ENCODE measurements around the gene ZMIZ2. TPM values are rescaled to one million over a fixed set of nuclear protein-coding genes. Genes with fewer than 3 reads are reported as not detected.

The ZMIZ2 gene
- total RNA-seq, 1 experiment from 2014 or later, result 69.0 TPM

- H3K36me3 ChIP-seq (ENCODE audit: control insufficient read depth, insufficient read depth, low read length), result no peaks in the 10 kb centered on the region
- Mint-ChIP-seq H3K4me1 (ENCODE audit: low read depth, unreplicated experiment) (no peaks in the 10 kb centered on the region), H3K36me3 (ENCODE audit: insufficient read depth, unreplicated experiment) (peaks cover 8% of the 10 kb centered on the region), H3K4me3 (ENCODE audit: unreplicated experiment) (no peak overlapping the region), H3K9me3 (ENCODE audit: unreplicated experiment) (no peaks in the 10 kb centered on the region), H3K27me3 (ENCODE audit: insufficient read depth, unreplicated experiment) (no peaks in the 10 kb centered on the region), H3K27ac (ENCODE audit: unreplicated experiment) (no peak overlapping the region)
- ChIA-PET CTCF (no interaction called here), POLR2A (no interaction called here)
- no peaks in the 10 kb centered on the region for H3K27me3 ChIP-seq (replicated peaks; ENCODE audit: control insufficient read depth, insufficient read depth, low read length)
- TF ChIP-seq, protein P1, sequence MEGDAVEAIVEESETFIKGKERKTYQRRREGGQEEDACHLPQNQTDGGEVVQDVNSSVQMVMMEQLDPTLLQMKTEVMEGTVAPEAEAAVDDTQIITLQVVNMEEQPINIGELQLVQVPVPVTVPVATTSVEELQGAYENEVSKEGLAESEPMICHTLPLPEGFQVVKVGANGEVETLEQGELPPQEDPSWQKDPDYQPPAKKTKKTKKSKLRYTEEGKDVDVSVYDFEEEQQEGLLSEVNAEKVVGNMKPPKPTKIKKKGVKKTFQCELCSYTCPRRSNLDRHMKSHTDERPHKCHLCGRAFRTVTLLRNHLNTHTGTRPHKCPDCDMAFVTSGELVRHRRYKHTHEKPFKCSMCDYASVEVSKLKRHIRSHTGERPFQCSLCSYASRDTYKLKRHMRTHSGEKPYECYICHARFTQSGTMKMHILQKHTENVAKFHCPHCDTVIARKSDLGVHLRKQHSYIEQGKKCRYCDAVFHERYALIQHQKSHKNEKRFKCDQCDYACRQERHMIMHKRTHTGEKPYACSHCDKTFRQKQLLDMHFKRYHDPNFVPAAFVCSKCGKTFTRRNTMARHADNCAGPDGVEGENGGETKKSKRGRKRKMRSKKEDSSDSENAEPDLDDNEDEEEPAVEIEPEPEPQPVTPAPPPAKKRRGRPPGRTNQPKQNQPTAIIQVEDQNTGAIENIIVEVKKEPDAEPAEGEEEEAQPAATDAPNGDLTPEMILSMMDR (IDR thresholded peaks at IDR 0.05; ENCODE audit: insufficient read depth in 1 of 2, low read depth in 1 of 2, low read length in 1 of 2, severe bottlenecking in 1 of 2, unreplicated experiment in 1 of 2), result no peak
- no peak for DNase-seq
- no TSS peak for BruUV-seq (replicated peaks)
- intact Hi-C loops (cut with micrococcal nuclease; ENCODE audit: unreplicated experiment), result no loop called here
- no peaks in the 10 kb centered on the region for H3K4me1 ChIP-seq
- H3K9me3 ChIP-seq, result no peaks in the 10 kb centered on the region
- H3K4me3 ChIP-seq (ENCODE audit: low read depth, low read length), result no peak overlapping the region
Measured at GRCh38 chr7:44814919-44815318, 66.3 kb downstream of the ZMIZ2 start.

DNA sequence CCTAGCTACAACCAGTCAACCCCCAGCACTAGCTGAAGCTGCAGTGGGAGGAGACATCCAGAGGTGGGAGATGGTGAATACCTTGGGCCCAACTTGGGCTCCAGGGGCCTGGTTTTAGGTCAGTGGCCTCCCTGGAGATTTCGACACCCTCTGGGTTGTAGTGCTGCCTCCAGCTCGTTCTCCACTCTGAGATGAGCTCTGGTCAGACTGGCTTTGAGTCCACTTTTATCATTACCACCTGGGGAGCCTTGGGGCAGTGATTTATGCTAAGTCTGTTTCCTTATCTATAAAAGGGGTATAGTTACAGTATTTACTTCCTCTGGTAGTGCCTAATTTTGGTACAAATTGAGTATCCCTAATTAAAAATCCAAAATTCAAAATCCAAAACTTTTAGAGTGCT, 70.6 kb downstream of the ZMIZ2 start:
- DNase-seq, result peak in 1 of 2 experiments; percentile 30
- TF ChIP-seq, protein P1 (IDR thresholded peaks at IDR 0.05; ENCODE audit: insufficient read depth in 1 of 2, low read depth in 1 of 2, low read length in 1 of 2, severe bottlenecking in 1 of 2, unreplicated experiment in 1 of 2), result no peak
- Histone ChIP-seq H3K4me3 (ENCODE audit: low read depth, low read length) (no peak overlapping the region), H3K4me1 (no peaks in the 10 kb centered on the region), H3K9me3 (no peaks in the 10 kb centered on the region), H3K27me3 (replicated peaks; ENCODE audit: control insufficient read depth, insufficient read depth, low read length) (no peaks in the 10 kb centered on the region), H3K36me3 (ENCODE audit: control insufficient read depth, insufficient read depth, low read length) (no peaks in the 10 kb centered on the region)
- no peak overlapping the region for H3K27ac Mint-ChIP-seq (ENCODE audit: unreplicated experiment)
- H3K4me3 Mint-ChIP-seq (ENCODE audit: unreplicated experiment), result no peak overlapping the region
- no peaks in the 10 kb centered on the region for H3K27me3 Mint-ChIP-seq (ENCODE audit: insufficient read depth, unreplicated experiment)
- peaks cover 20% of the 10 kb centered on the region for H3K36me3 Mint-ChIP-seq (ENCODE audit: insufficient read depth, unreplicated experiment)
- intact Hi-C loops (cut with micrococcal nuclease; ENCODE audit: unreplicated experiment), result no loop called here
- ChIA-PET CTCF (no interaction called here), POLR2A (no interaction called here)
- H3K4me1 Mint-ChIP-seq (ENCODE audit: low read depth, unreplicated experiment), result no peaks in the 10 kb centered on the region
- no TSS peak for BruUV-seq (replicated peaks)
- no peaks in the 10 kb centered on the region for H3K9me3 Mint-ChIP-seq (ENCODE audit: unreplicated experiment)

Other genes starting within 250 kb of the ZMIZ2 start
- 5.9 and 6.5 TPM in 2 replicates for gene NPC1L1, start 207.5 kb upstream of the ZMIZ2 start, total RNA-seq (2022)
- 135 and 154 TPM in 2 replicates for gene DDX56, start 174.9 kb upstream of the ZMIZ2 start, total RNA-seq (2022)
- gene TMED4, start 166.6 kb upstream of the ZMIZ2 start, total RNA-seq (2022), result 93.4 and 96.6 TPM in 2 replicates
- 62.1 and 64.5 TPM in 2 replicates for gene OGDH, start 142.2 kb upstream of the ZMIZ2 start, total RNA-seq (2022)
- gene PPIA, start 47.8 kb downstream of the ZMIZ2 start, total RNA-seq (2022), result 2,104 and 2,207 TPM in 2 replicates
- gene H2AZ2, start 99.2 kb downstream of the ZMIZ2 start, total RNA-seq (2022), result 196 and 244 TPM in 2 replicates
- 25.1 and 26.3 TPM in 2 replicates for gene PURB, start 136.7 kb downstream of the ZMIZ2 start, total RNA-seq (2022)
- gene MYO1G, start 230.2 kb downstream of the ZMIZ2 start, total RNA-seq (2022), result 0.19 and 0.36 TPM in 2 replicates